GM18499 (cell line): ENCODE data around the gene IL17F.

Experiments
- ATAC-seq: cut with Tn5 transposase; IDR thresholded peaks from one replicate; pipeline ENCODE4 v1.9.1; 2021; ENCODE audit warnings: moderate number of reproducible peaks; ENCODE audit not compliant: insufficient read depth, unreplicated experiment

The IL17F gene

GRCh38 chr6:52195886-52196285 lies 48.4 kb downstream of the IL17F start:
- no peak for ATAC-seq

- ATAC-seq = no peak
Observed at GRCh38 chr6:52191824-52192223, 52.5 kb downstream of the IL17F start.

- ATAC-seq = no peak
Observed at GRCh38 chr6:52190409-52190808, 53.9 kb downstream of the IL17F start.

- ATAC-seq = no peak
Observed at GRCh38 chr6:52189974-52190373, 54.3 kb downstream of the IL17F start.

GRCh38 chr6:52187098-52187497 lies 57.2 kb downstream of the IL17F start:
- ATAC-seq = no peak
